T-cell (primary cell): Measurements from ENCODE around the gene SAMD7. TPM values are rescaled to one million over a fixed set of nuclear protein-coding genes. Genes with fewer than 3 reads are reported as not detected.

ENCODE experiments used
- ATAC-seq, 4 experiments: fragments of 200-7000 bp in 3 of 4; fragments of 150-1000 bp in 1 of 4; cut with Tn5 transposase; replicated peaks in 1 of 4; 1 replicate in 3 of 4; 2 replicates in 1 of 4; pipeline ENCODE4 v1.10.0; 2021; ENCODE audit warnings: moderate library complexity in 3 of 4, mild to moderate bottlenecking in 2 of 4, moderate number of reproducible peaks in 1 of 4
- CTCF ChIA-PET, 2 donors: fragments of 300-600 bp; sonication (Branson Sonifier 250); formaldehyde crosslinking; loops; one replicate each; lab custom pipeline; 2022; ENCODE audit warnings: antibody characterized with exemption in 2 of 2; lab: Charles Lee
- POLR2A ChIA-PET, 2 donors: fragments of 300-600 bp; sonication (Branson Sonifier 250); formaldehyde crosslinking; loops; one replicate each; lab custom pipeline; 2022; ENCODE audit warnings: antibody characterized with exemption in 2 of 2; lab: Charles Lee
- DNase-seq, 35 experiments: peaks; one replicate each; pipeline versions ENCODE4 v3.0.0 to v3.0.0-alpha.2; 2013 to 2023
- H3K27ac ChIP-seq: one replicate; pipeline ENCODE4 v1.5.1; 2013; ENCODE audit warnings: low read length
- H3K27me3 ChIP-seq, 2 experiments: replicated peaks in 1 of 2; 1 replicate in 1 of 2; 2 replicates in 1 of 2; pipeline versions ENCODE4 v1.6.1 to v1.7.0; 2013; ENCODE audit warnings: low read length in 1 of 2, mixed read lengths in 1 of 2; ENCODE audit not compliant: control insufficient read depth in 2 of 2, insufficient read depth in 2 of 2; ENCODE audit errors: extremely low read depth in 1 of 2
- H3K36me3 ChIP-seq, 2 donors: 1 replicate in 1 of 2; 2 replicates in 1 of 2; pipeline versions ENCODE4 v1.6.1 to v1.7.0; 2013; ENCODE audit warnings: low read length in 1 of 2; ENCODE audit not compliant: control insufficient read depth in 2 of 2, insufficient read depth in 1 of 2; ENCODE audit errors: extremely low read depth in 1 of 2
- H3K4me1 ChIP-seq, 2 experiments: 1 replicate in 1 of 2; 2 replicates in 1 of 2; pipeline versions ENCODE4 v1.6.1 to v1.7.0; 2013; ENCODE audit warnings: low read length in 2 of 2, mixed read lengths in 1 of 2; ENCODE audit not compliant: insufficient read depth in 2 of 2, control insufficient read depth in 1 of 2; ENCODE audit errors: extremely low read depth in 1 of 2
- H3K4me3 ChIP-seq, 2 donors: 1 replicate in 1 of 2; 2 replicates in 1 of 2; pipeline versions ENCODE4 v1.5.1 to v1.7.0; 2013; ENCODE audit warnings: mild to moderate bottlenecking in 2 of 2, low read length in 1 of 2, moderate library complexity in 1 of 2; ENCODE audit not compliant: control insufficient read depth in 1 of 2; ENCODE audit errors: extremely low read depth in 1 of 2
- H3K9me3 ChIP-seq: 2 replicates; pipeline ENCODE4 v1.7.0; 2013
- H3K27ac Mint-ChIP-seq, 2 donors: one replicate each; pipeline ENCODE4 v1.8.0; 2020 to 2021; ENCODE audit warnings: mild to moderate bottlenecking in 2 of 2, mixed read lengths in 2 of 2
- H3K27me3 Mint-ChIP-seq, 2 donors: one replicate each; pipeline ENCODE4 v1.8.0; 2021 to 2022; ENCODE audit warnings: mixed read lengths in 2 of 2
- H3K36me3 Mint-ChIP-seq: one replicate; pipeline ENCODE4 v1.8.0; 2021; ENCODE audit warnings: mixed read lengths
- H3K4me1 Mint-ChIP-seq, 3 donors: one replicate each; pipeline ENCODE4 v1.8.0; 2020 to 2022; ENCODE audit warnings: mixed read lengths in 3 of 3, mild to moderate bottlenecking in 1 of 3
- H3K4me3 Mint-ChIP-seq, 3 donors: one replicate each; pipeline ENCODE4 v1.8.0; 2020 to 2022; ENCODE audit warnings: mild to moderate bottlenecking in 3 of 3, mixed read lengths in 3 of 3, moderate library complexity in 3 of 3
- H3K9me3 Mint-ChIP-seq, 3 donors: one replicate each; pipeline ENCODE4 v1.8.0; 2020 to 2022; ENCODE audit warnings: mixed read lengths in 3 of 3
- WGBS: methylation state at CpG from one replicate; pipeline ENCODE4 v1.1.5; 2013; ENCODE audit warnings: missing lambda C conversion rate; ENCODE audit not compliant: insufficient coverage; 5-methylcytosine and 5-hydroxymethylcytosine counted together
- total RNA-seq, 35 experiments: library from RNA in 6 of 35; stranded (reverse) in 6 of 35; fragments of 120-200 nt in 1 of 35; gene quantifications; one replicate each; pipeline versions ENCODE4 v1.2.1 to v1.2.4 and lab custom pipeline; 2013 to 2026

Gene SAMD7
- total RNA-seq, 5 donors from 2014 or later (not counting 1 experiment from before 2014, with no cell fraction given), result not detected

DNA sequence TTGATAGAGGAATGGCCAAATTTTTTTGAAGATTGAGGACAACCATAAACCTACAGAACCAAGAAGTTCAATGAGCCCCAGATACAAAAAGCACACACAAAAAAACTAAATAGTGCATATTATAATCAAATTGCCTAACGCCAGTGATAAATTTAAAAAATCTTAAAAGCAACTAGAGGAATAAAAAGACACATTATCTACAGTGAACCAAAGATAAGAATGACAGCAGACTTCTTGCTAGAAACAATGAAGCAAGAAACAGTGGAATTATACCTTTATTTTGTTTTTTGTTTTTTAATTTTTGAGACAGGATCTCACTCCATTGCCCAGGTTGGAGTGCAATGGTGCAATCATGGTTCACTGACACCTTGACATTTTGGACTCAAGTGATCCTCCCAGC lies 9.9 kb upstream of the SAMD7 start:
- no CpG with 5 or more reads among the region's 1 CpG for WGBS
- ChIA-PET CTCF (no interaction called here), POLR2A (no interaction called here)
- DNase-seq, result no peak
- Histone ChIP-seq H3K9me3 (no peaks in the 10 kb centered on the region), H3K27me3 (peaks cover 0 to 8% of the 10 kb centered on the region in 2 experiments), H3K27ac (no peak overlapping the region), H3K4me3 (no peak overlapping the region), H3K4me1 (no peaks in the 10 kb centered on the region), H3K36me3 (no peaks in the 10 kb centered on the region)
- no peak overlapping the region for H3K4me3 Mint-ChIP-seq
- no peaks in the 10 kb centered on the region for H3K4me1 Mint-ChIP-seq
- H3K27ac Mint-ChIP-seq, result no peak overlapping the region
- H3K27me3 Mint-ChIP-seq, result peaks cover 3 to 8% of the 10 kb centered on the region in 2 donors
- H3K36me3 Mint-ChIP-seq, result no peaks in the 10 kb centered on the region
- ATAC-seq, result no peak
- peaks cover 5 to 19% (median 12%) of the 10 kb centered on the region in 3 donors for H3K9me3 Mint-ChIP-seq

DNA sequence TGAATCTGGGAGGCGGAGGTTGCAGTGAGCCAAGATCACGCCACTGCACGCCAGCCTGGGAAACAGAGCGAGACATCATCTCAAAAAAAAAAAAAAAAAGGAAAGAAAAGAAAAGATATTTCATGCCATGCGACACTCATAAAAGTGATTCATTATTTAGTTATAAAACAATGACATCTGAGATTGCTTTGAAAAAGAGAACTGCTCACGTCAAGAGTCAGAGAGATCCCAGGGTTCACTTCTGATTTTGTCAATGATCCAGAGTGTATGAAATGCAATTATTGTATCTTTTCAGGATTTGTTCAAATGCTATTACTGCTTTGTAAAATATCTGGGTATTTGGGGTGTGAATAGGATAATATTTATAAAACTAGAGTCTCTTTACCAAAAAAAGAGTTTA lies 6.0 kb upstream of the SAMD7 start:
- no peaks in the 10 kb centered on the region for H3K4me1 Mint-ChIP-seq
- peaks cover 7 to 8% of the 10 kb centered on the region in 2 donors for H3K27me3 Mint-ChIP-seq
- H3K27ac Mint-ChIP-seq, result no peak overlapping the region
- ChIA-PET POLR2A (no interaction called here), CTCF (interaction anchor here in 1 of 2 donors (0.6 kb wide), 1 partner anchor 1042 kb away, joined by 3 read pairs; no protein-coding TSS in a partner anchor)
- H3K27ac ChIP-seq, result no peak overlapping the region
- H3K9me3 ChIP-seq, result no peaks in the 10 kb centered on the region
- no peaks in the 10 kb centered on the region for H3K4me1 ChIP-seq
- no peak overlapping the region for H3K4me3 Mint-ChIP-seq
- H3K36me3 ChIP-seq, result no peaks in the 10 kb centered on the region
- ATAC-seq, result no peak
- H3K27me3 ChIP-seq, result peaks cover 0 to 12% of the 10 kb centered on the region in 2 experiments
- peaks cover 4 to 12% (median 10%) of the 10 kb centered on the region in 3 donors for H3K9me3 Mint-ChIP-seq
- DNase-seq, result no peak
- no CpG with 5 or more reads among the region's 6 CpGs for WGBS
- no peak overlapping the region for H3K4me3 ChIP-seq
- no peaks in the 10 kb centered on the region for H3K36me3 Mint-ChIP-seq

DNA sequence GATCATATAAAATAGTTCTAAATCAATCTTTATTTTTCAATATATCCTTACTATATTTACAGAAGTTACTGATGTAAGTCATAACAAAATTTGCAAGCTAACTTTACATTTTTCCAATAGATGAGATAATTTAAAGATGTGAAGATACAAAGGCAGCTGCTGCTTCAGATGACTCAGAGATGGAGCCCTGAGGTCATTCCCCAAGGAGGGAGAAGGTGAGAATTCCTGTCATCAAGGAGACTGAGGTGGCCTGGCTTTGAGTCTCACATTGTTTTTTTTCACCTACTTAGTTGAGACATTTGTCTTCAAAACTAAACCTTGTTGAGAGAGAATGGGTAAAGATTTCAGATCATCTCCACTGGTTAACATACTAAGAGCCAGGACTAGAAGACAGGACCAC lies 3.9 kb upstream of the SAMD7 start:
- no peaks in the 10 kb centered on the region for H3K36me3 ChIP-seq
- ATAC-seq (no peak), DNase-seq (no peak)
- H3K27ac Mint-ChIP-seq, result no peak overlapping the region
- no peaks in the 10 kb centered on the region for H3K4me1 ChIP-seq
- peaks cover 7 to 8% of the 10 kb centered on the region in 2 donors for H3K27me3 Mint-ChIP-seq
- ChIA-PET POLR2A (no interaction called here), CTCF (no interaction called here)
- H3K4me3 ChIP-seq, result no peak overlapping the region
- no peaks in the 10 kb centered on the region for H3K9me3 ChIP-seq
- peaks cover 0 to 12% of the 10 kb centered on the region in 2 experiments for H3K27me3 ChIP-seq
- H3K4me1 Mint-ChIP-seq, result no peaks in the 10 kb centered on the region
- H3K9me3 Mint-ChIP-seq, result peaks cover 0 to 4% (median 0%) of the 10 kb centered on the region in 3 donors
- no peak overlapping the region for H3K27ac ChIP-seq
- H3K4me3 Mint-ChIP-seq, result no peak overlapping the region
- H3K36me3 Mint-ChIP-seq, result no peaks in the 10 kb centered on the region

DNA sequence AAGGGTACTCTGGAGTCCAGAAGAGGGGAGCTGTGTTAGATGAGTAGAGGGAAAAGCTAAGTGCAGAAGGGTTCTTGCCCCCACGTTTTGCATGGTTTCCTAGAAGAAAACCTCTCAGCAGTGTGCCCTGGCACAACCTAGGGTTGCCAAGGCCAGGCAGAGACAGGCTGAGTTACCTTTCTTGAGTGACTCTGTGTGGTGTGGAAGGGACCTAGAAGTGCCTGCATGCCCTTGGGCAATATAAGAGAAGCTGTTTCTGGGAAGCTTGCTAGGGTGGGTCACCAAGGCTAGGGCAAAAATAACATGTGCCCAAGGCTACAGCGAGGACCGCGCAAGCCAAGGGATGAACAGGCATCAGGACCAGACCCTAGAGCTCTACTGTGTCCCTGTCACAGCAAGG lies 3.4 kb upstream of the SAMD7 start:
- WGBS, result 83% methylated on average over 4 of the region's 4 CpGs
- no peak overlapping the region for H3K4me3 ChIP-seq
- H3K4me1 ChIP-seq, result no peaks in the 10 kb centered on the region
- no peaks in the 10 kb centered on the region for H3K9me3 ChIP-seq
- ATAC-seq, result no peak
- H3K9me3 Mint-ChIP-seq, result peaks cover 0 to 2% (median 0%) of the 10 kb centered on the region in 3 donors
- no peak for DNase-seq
- CTCF ChIA-PET, result no interaction called here
- no peaks in the 10 kb centered on the region for H3K36me3 ChIP-seq
- H3K27me3 ChIP-seq, result peaks cover 0 to 12% of the 10 kb centered on the region in 2 experiments
- no peak overlapping the region for H3K27ac Mint-ChIP-seq
- H3K27ac ChIP-seq, result no peak overlapping the region
- H3K27me3 Mint-ChIP-seq, result peaks cover 7 to 8% of the 10 kb centered on the region in 2 donors
- POLR2A ChIA-PET, result no interaction called here
- no peak overlapping the region for H3K4me3 Mint-ChIP-seq
- no peaks in the 10 kb centered on the region for H3K36me3 Mint-ChIP-seq
- no peaks in the 10 kb centered on the region for H3K4me1 Mint-ChIP-seq

DNA sequence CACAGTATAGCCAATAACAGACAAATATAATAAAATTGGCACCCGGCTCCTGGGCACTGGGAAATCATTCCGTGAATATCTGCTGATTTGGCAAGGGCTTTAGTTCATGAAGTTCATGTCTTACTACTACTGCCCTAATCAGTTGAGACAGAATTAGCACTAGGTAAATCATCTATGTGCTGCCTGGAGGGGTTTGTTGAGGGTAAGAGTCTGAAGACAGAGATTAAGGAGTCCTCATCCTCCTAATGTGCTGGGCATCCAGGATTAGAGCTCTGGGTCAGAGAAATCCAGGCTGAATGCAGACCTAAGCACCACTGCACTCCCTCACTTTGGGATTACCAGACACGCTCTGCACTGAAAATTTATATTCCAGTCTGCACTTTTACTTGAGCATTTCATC lies 2.0 kb downstream of the SAMD7 start:
- Mint-ChIP-seq H3K9me3 (no peaks in the 10 kb centered on the region), H3K27me3 (no peaks in the 10 kb centered on the region), H3K27ac (no peak overlapping the region), H3K4me1 (peaks cover 0 to 6% (median 4%) of the 10 kb centered on the region in 3 donors), H3K4me3 (no peak overlapping the region), H3K36me3 (no peaks in the 10 kb centered on the region)
- no peak overlapping the region for H3K27ac ChIP-seq
- H3K27me3 ChIP-seq, result no peaks in the 10 kb centered on the region
- DNase-seq (no peak), ATAC-seq (no peak)
- whole genome bisulfite sequencing, result 67% methylated on average over 1 of the region's 3 CpGs
- no peak overlapping the region for H3K4me3 ChIP-seq
- ChIA-PET POLR2A (no interaction called here), CTCF (no interaction called here)
- no peaks in the 10 kb centered on the region for H3K9me3 ChIP-seq
- H3K4me1 ChIP-seq, result no peaks in the 10 kb centered on the region
- no peaks in the 10 kb centered on the region for H3K36me3 ChIP-seq

DNA sequence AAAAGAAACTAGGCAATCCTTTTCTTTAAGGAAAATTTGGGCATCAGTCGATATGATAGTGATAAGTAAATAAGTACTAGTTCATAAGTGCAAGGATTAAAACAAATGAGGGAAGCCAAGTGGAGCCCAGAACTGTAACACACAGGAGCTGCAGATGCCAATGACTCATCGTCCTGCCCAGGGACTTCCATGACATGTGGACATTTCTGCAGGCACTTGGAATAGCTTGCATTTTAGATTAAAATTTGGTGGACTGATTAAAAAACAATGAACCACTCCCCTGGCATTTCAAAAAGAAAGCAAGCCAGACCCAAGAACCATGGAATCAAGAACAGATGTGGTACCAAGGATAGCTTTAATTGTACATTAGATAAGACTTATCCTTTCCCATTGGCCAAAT lies 2.9 kb downstream of the SAMD7 start:
- CTCF ChIA-PET, result no interaction called here
- Mint-ChIP-seq H3K27me3 (no peaks in the 10 kb centered on the region), H3K4me1 (peaks cover 0 to 6% (median 4%) of the 10 kb centered on the region in 3 donors), H3K27ac (no peak overlapping the region), H3K4me3 (no peak overlapping the region), H3K36me3 (no peaks in the 10 kb centered on the region), H3K9me3 (no peaks in the 10 kb centered on the region)
- ATAC-seq, result no peak
- Histone ChIP-seq H3K27ac (no peak overlapping the region), H3K27me3 (no peaks in the 10 kb centered on the region), H3K4me1 (no peaks in the 10 kb centered on the region), H3K4me3 (no peak overlapping the region), H3K36me3 (no peaks in the 10 kb centered on the region), H3K9me3 (no peaks in the 10 kb centered on the region)
- DNase-seq, result no peak
- WGBS, result 89% methylated on average over 1 of the region's 2 CpGs
- POLR2A ChIA-PET, result no interaction called here

DNA sequence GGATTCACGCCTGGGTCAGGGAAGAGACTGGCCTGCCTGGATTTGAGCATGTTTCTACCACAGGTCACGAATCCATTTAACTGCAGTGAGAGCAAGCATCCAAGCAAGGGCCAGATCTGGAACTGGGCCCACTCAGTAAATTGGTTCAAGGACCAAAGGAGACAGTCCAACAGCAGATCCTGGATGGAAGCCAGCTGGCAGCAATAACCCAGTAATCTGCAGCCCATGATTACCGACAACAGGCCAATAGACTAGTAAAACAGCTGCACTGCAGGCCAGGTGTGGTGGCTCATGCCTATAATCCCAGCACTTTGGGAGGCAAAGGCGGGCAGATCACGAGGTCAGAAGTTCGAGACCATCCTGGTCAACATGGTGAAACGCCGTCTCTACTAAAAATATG lies 11.8 kb downstream of the SAMD7 start:
- WGBS, result 88% methylated on average over 5 of the region's 8 CpGs
- Histone ChIP-seq H3K27ac (no peak overlapping the region), H3K4me3 (no peak overlapping the region), H3K27me3 (no peaks in the 10 kb centered on the region), H3K9me3 (no peaks in the 10 kb centered on the region), H3K36me3 (no peaks in the 10 kb centered on the region), H3K4me1 (no peaks in the 10 kb centered on the region)
- ATAC-seq, result no peak
- ChIA-PET CTCF (interaction anchor here in 1 of 2 donors (0.6 kb wide), 1 partner anchor 166 kb away, joined by 4 read pairs; no protein-coding TSS in a partner anchor), POLR2A (interaction anchor here in 1 of 2 donors (0.6 kb wide), 2 partner anchors 40 to 434 kb away, joined by 3 to 4 read pairs; no protein-coding TSS in a partner anchor)
- no peaks in the 10 kb centered on the region for H3K9me3 Mint-ChIP-seq
- H3K4me3 Mint-ChIP-seq, result no peak overlapping the region
- H3K27ac Mint-ChIP-seq, result no peak overlapping the region
- no peaks in the 10 kb centered on the region for H3K36me3 Mint-ChIP-seq
- H3K4me1 Mint-ChIP-seq, result no peaks in the 10 kb centered on the region
- DNase-seq, result no peak
- peaks cover 4% of the 10 kb centered on the region in 2 donors for H3K27me3 Mint-ChIP-seq
